PC-3 (cell line): ENCODE data around the gene HMCN2. TPM values are rescaled to one million over a fixed set of nuclear protein-coding genes. Genes with fewer than 3 reads are reported as not detected.

Experiments used
- ATAC-seq: fragments of 200-7000 bp; cut with Tn5 transposase; 2 replicates; pipeline ENCODE4 v1.9.1; 2020; ENCODE audit warnings: mild to moderate bottlenecking, moderate library complexity
- BruUV-seq: library from RNA; stranded (reverse); fragments of 400-500 nt; replicated peaks from 2 replicates; lab custom pipeline; 2021; lab: Mats Ljungman, UMichigan
- CTCF ChIA-PET: fragments of 300-600 bp; sonication (Branson Sonifier 250); formaldehyde crosslinking; loops from one replicate; lab custom pipeline; 2022; ENCODE audit warnings: antibody characterized with exemption; lab: Charles Lee
- POLR2A ChIA-PET: fragments of 300-600 bp; sonication (Branson Sonifier 250); formaldehyde crosslinking; loops from one replicate; lab custom pipeline; 2022; ENCODE audit warnings: antibody characterized with exemption; ENCODE audit not compliant: unreplicated experiment; lab: Charles Lee
- DNase-seq: peaks from one replicate; pipeline ENCODE4 v3.0.0-alpha.2; 2015
- H2AFZ ChIP-seq: fragments of 300-600 bp; sonication (generic); 2 replicates; pipeline ENCODE4 v1.6.0; 2016; ENCODE audit warnings: antibody characterized with exemption, low read length
- H3F3A ChIP-seq: fragments of 300-600 bp; sonication (generic); one replicate; pipeline ENCODE4 v1.6.0; 2017; ENCODE audit warnings: antibody characterized with exemption, low read length, control low read depth, mild to moderate bottlenecking; ENCODE audit not compliant: unreplicated experiment
- H3K27ac ChIP-seq: fragments of 300-600 bp; sonication (generic); 2 replicates; pipeline ENCODE4 v1.5.1; 2016; ENCODE audit warnings: mild to moderate bottlenecking, low read length
- H3K27me3 ChIP-seq: fragments of 300-600 bp; sonication (generic); 2 replicates; pipeline ENCODE4 v1.6.1; 2016; ENCODE audit warnings: low read length, mixed read lengths
- H3K36me3 ChIP-seq: fragments of 300-600 bp; sonication (generic); 2 replicates; pipeline ENCODE4 v1.6.1; 2016; ENCODE audit warnings: low read depth, mixed run types, low read length, mixed read lengths
- H3K4me1 ChIP-seq: fragments of 300-600 bp; sonication (generic); 2 replicates; pipeline ENCODE4 v1.5.1; 2016; ENCODE audit warnings: low read length; ENCODE audit not compliant: insufficient read depth
- H3K4me2 ChIP-seq: fragments of 300-600 bp; sonication (generic); 2 replicates; pipeline ENCODE4 v1.6.0; 2016; ENCODE audit warnings: low read length
- H3K4me3 ChIP-seq: fragments of 300-600 bp; sonication (generic); 2 replicates; pipeline ENCODE4 v1.5.1; 2016; ENCODE audit warnings: mild to moderate bottlenecking, low read length, mixed read lengths
- H3K79me2 ChIP-seq: fragments of 300-600 bp; sonication (generic); 2 replicates; pipeline ENCODE4 v1.6.1; 2017; ENCODE audit warnings: low read length, mixed read lengths
- H3K9ac ChIP-seq: fragments of 300-600 bp; sonication (generic); 2 replicates; pipeline ENCODE4 v1.6.0; 2016; ENCODE audit warnings: mild to moderate bottlenecking, low read length
- H3K9me2 ChIP-seq: fragments of 300-600 bp; sonication (generic); replicated peaks from 2 replicates; pipeline ENCODE4 v1.6.1; 2016; ENCODE audit warnings: mixed run types, low read length, mixed read lengths
- H3K9me3 ChIP-seq: fragments of 300-600 bp; sonication (generic); 2 replicates; pipeline ENCODE4 v1.6.1; 2016; ENCODE audit warnings: low read length, mixed read lengths
- H4K20me1 ChIP-seq: fragments of 300-600 bp; sonication (generic); 2 replicates; pipeline ENCODE4 v1.6.1; 2016; ENCODE audit warnings: low read length, mixed read lengths
- EZH2 ChIP-seq: fragments of 300-600 bp; sonication (generic); IDR thresholded peaks from one replicate; pipeline ENCODE4 v1.6.1; 2017; ENCODE audit warnings: antibody characterized with exemption, mild to moderate bottlenecking, low read length; ENCODE audit not compliant: unreplicated experiment
- EZH2phosphoT487 ChIP-seq: fragments of 300-600 bp; sonication (generic); IDR thresholded peaks from 2 replicates; pipeline ENCODE4 v1.6.1; 2018; ENCODE audit warnings: mild to moderate bottlenecking, antibody characterized with exemption, low read length, borderline replicate concordance
- intact Hi-C: fragments of 100-400 bp; cut with micrococcal nuclease; formaldehyde crosslinking; loops from 2 replicates; pipeline ENCODE4 v1.9.0; 2023
- total RNA-seq: library from RNA; depleted of rRNA; stranded (reverse); fragments of >200 nt; gene quantifications from 2 replicates; pipeline ENCODE4 v1.2.3, GENCODE V29; 2014
- TF ChIP-seq, protein P1 (sequence below): fragments of 300-600 bp; sonication (generic); conservative IDR thresholded peaks from 2 replicates; pipeline ENCODE4 v1.5.1; 2017; ENCODE audit warnings: antibody characterized with exemption, low read depth, mild to moderate bottlenecking, low read length

Gene HMCN2
- total RNA-seq, 1 experiment from 2014 or later = 0.11 TPM

DNA sequence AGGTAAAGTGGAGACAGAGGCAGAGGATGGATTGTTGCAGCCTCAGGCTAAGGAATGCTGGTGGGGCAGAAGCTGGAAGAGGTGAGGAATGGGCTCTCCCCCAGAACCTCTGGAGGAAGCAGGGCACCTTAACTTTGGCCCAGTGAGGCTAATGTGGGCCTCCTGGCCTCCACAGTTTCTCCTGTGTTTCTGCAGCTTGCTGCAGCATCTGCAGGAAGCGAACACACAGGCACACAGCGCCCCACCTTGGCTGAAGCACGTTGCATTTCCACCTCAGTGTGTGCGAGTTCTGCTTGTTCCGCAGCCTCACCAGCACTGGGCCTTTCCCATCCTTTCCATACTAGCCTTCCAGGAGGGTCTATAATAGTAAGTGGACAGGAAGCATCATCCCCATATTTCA lies 152.0 kb downstream of the HMCN2 start:
- no peak overlapping the region for H3K9ac ChIP-seq
- no peaks in the 10 kb centered on the region for H3K9me2 ChIP-seq
- no peak overlapping the region for H3K4me3 ChIP-seq
- H3K27ac ChIP-seq = no peak overlapping the region
- no peaks in the 10 kb centered on the region for H3F3A ChIP-seq
- H3K4me2 ChIP-seq = no peak overlapping the region
- no peaks in the 10 kb centered on the region for H3K9me3 ChIP-seq
- BruUV-seq = no TSS peak
- intact Hi-C loops = no loop called here
- no peaks in the 10 kb centered on the region for H4K20me1 ChIP-seq
- peak; percentile 37 for DNase-seq
- POLR2A ChIA-PET = interaction anchor here (0.6 kb wide), 1 partner anchor 614 kb away, joined by 4 read pairs; the partner anchor contains the start of gene TOR1B
- no peaks in the 10 kb centered on the region for H3K27me3 ChIP-seq
- H2AFZ ChIP-seq = no peak overlapping the region
- no peaks in the 10 kb centered on the region for H3K36me3 ChIP-seq
- no peaks in the 10 kb centered on the region for H3K79me2 ChIP-seq
- no peaks in the 10 kb centered on the region for H3K4me1 ChIP-seq
- CTCF ChIA-PET = no interaction called here
- ATAC-seq = no peak
- no peak for TF ChIP-seq EZH2phosphoT487
- TF ChIP-seq EZH2 = no peak
- TF ChIP-seq, protein P1, sequence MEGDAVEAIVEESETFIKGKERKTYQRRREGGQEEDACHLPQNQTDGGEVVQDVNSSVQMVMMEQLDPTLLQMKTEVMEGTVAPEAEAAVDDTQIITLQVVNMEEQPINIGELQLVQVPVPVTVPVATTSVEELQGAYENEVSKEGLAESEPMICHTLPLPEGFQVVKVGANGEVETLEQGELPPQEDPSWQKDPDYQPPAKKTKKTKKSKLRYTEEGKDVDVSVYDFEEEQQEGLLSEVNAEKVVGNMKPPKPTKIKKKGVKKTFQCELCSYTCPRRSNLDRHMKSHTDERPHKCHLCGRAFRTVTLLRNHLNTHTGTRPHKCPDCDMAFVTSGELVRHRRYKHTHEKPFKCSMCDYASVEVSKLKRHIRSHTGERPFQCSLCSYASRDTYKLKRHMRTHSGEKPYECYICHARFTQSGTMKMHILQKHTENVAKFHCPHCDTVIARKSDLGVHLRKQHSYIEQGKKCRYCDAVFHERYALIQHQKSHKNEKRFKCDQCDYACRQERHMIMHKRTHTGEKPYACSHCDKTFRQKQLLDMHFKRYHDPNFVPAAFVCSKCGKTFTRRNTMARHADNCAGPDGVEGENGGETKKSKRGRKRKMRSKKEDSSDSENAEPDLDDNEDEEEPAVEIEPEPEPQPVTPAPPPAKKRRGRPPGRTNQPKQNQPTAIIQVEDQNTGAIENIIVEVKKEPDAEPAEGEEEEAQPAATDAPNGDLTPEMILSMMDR = peak; percentile 48; the same call in 1 of the 2 replicates

DNA sequence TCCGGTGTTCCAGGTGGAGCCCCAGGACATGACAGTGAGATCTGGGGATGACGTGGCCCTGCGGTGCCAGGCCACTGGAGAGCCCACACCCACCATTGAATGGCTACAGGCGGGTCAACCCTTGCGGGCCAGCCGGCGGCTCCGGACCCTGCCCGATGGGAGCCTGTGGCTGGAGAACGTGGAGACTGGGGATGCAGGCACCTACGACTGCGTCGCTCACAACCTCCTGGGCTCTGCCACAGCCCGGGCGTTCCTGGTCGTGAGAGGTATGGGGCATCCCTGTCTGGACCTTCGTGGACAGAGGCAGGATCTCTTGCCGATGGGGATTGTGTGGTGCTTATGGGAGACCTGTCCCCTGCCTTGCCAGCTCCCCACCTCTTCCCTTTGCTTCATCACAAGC lies 153.2 kb downstream of the HMCN2 start:
- POLR2A ChIA-PET = no interaction called here
- no peaks in the 10 kb centered on the region for H3K36me3 ChIP-seq
- no peaks in the 10 kb centered on the region for H3K9me3 ChIP-seq
- H3K79me2 ChIP-seq = no peaks in the 10 kb centered on the region
- H3K4me1 ChIP-seq = no peaks in the 10 kb centered on the region
- no peak for TF ChIP-seq EZH2phosphoT487
- no peak for TF ChIP-seq EZH2
- TF ChIP-seq, protein P1 = no peak
- no peaks in the 10 kb centered on the region for H3K9me2 ChIP-seq
- CTCF ChIA-PET = no interaction called here
- H3K27ac ChIP-seq = no peak overlapping the region
- no peaks in the 10 kb centered on the region for H4K20me1 ChIP-seq
- BruUV-seq = no TSS peak
- H3K4me2 ChIP-seq = no peak overlapping the region
- ATAC-seq (no peak), DNase-seq (no peak)
- no peaks in the 10 kb centered on the region for H3F3A ChIP-seq
- H3K9ac ChIP-seq = no peak overlapping the region
- no peak overlapping the region for H3K4me3 ChIP-seq
- intact Hi-C loops = no loop called here
- H2AFZ ChIP-seq = no peak overlapping the region
- no peaks in the 10 kb centered on the region for H3K27me3 ChIP-seq

DNA sequence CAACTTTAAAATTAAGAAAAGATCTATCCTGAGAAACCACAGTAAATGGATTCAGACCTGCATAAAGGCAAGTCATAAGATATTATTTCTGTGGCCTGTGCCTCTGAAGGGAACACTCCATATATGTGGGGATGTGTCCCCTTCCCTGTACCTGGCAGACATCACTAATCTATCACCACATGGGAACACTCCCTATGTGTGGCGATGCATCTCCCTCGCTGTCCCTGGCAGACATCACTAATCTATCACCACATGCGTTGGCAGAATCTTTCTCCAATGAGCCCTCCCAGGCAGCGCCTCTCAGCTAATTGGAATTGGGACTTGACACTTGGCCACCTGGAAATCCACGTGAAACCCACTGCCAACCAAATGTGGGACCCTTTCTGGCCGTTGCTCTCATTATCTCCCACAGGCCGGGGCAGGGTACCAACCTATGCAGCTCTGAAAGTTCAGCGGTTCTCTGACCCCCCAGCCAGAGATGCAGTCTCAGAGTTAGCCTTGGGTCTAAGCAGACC lies 154.0 kb downstream of the HMCN2 start:
- H4K20me1 ChIP-seq = no peaks in the 10 kb centered on the region
- no peaks in the 10 kb centered on the region for H3K36me3 ChIP-seq
- no peaks in the 10 kb centered on the region for H3K27me3 ChIP-seq
- ChIA-PET CTCF (no interaction called here), POLR2A (no interaction called here)
- H3K79me2 ChIP-seq = no peaks in the 10 kb centered on the region
- TF ChIP-seq EZH2 = no peak
- no peak for TF ChIP-seq EZH2phosphoT487
- TF ChIP-seq, protein P1 = no peak
- H3K9ac ChIP-seq = no peak overlapping the region
- no peaks in the 10 kb centered on the region for H3K9me2 ChIP-seq
- H3K4me3 ChIP-seq = no peak overlapping the region
- H3K9me3 ChIP-seq = no peaks in the 10 kb centered on the region
- ATAC-seq (no peak), DNase-seq (no peak)
- no peak overlapping the region for H2AFZ ChIP-seq
- H3K4me1 ChIP-seq = no peaks in the 10 kb centered on the region
- H3K4me2 ChIP-seq = no peak overlapping the region
- H3F3A ChIP-seq = no peaks in the 10 kb centered on the region
- intact Hi-C loops = no loop called here
- BruUV-seq = no TSS peak
- no peak overlapping the region for H3K27ac ChIP-seq
